H9 (cell line): ENCODE measurements around the gene CAGE1. TPM values are rescaled to one million over a fixed set of nuclear protein-coding genes. Genes with fewer than 3 reads are reported as not detected.

Experiments used
- DNase-seq: peaks from one replicate; pipeline ENCODE4 v3.0.0-alpha.2; 2017
- H2AFZ ChIP-seq: one replicate; pipeline ENCODE4 v1.6.1; 2013; ENCODE audit warnings: mild to moderate bottlenecking, low read length, control low read depth, moderate library complexity
- H2AK5ac ChIP-seq: 2 replicates; pipeline ENCODE4 v1.6.1; 2013; ENCODE audit warnings: low read length, control low read depth, mixed read lengths; ENCODE audit not compliant: insufficient read length
- H2BK120ac ChIP-seq: one replicate; pipeline ENCODE4 v1.6.1; 2013; ENCODE audit warnings: low read depth, mild to moderate bottlenecking, low read length, control low read depth, inconsistent platforms; ENCODE audit not compliant: poor library complexity, severe bottlenecking
- H2BK12ac ChIP-seq: 2 replicates; pipeline ENCODE4 v1.6.1; 2013; ENCODE audit warnings: low read length, control low read depth, mixed read lengths, low read depth; ENCODE audit not compliant: insufficient read length
- H2BK15ac ChIP-seq: 2 replicates; pipeline ENCODE4 v1.6.1; 2013; ENCODE audit warnings: low read depth, low read length, control low read depth
- H2BK20ac ChIP-seq: one replicate; pipeline ENCODE4 v1.6.1; 2013; ENCODE audit warnings: low read depth, mild to moderate bottlenecking, low read length, control low read depth, inconsistent platforms; ENCODE audit not compliant: poor library complexity, severe bottlenecking
- H2BK5ac ChIP-seq: 2 replicates; pipeline ENCODE4 v1.6.1; 2013; ENCODE audit warnings: low read length, control low read depth, mixed read lengths; ENCODE audit not compliant: insufficient read length
- H3K14ac ChIP-seq: 2 replicates; pipeline ENCODE4 v1.6.1; 2013; ENCODE audit warnings: low read length, control low read depth; ENCODE audit not compliant: insufficient read depth
- H3K18ac ChIP-seq: 2 replicates; pipeline ENCODE4 v1.6.1; 2013; ENCODE audit warnings: low read depth, mild to moderate bottlenecking, mixed read lengths, low read length, control low read depth; ENCODE audit not compliant: insufficient read length
- H3K23ac ChIP-seq: 2 replicates; pipeline ENCODE4 v1.6.1; 2013; ENCODE audit warnings: low read length, control low read depth, mixed read lengths, low read depth; ENCODE audit not compliant: insufficient read length
- H3K23me2 ChIP-seq: 2 replicates; pipeline ENCODE4 v1.6.1; 2013; ENCODE audit warnings: low read depth, mild to moderate bottlenecking, mixed read lengths, low read length, control low read depth; ENCODE audit not compliant: insufficient read length, poor library complexity, severe bottlenecking
- H3K27ac ChIP-seq: 2 replicates; pipeline ENCODE4 v1.5.1; 2013; ENCODE audit warnings: low read length, control low read depth, mixed read lengths, low read depth; ENCODE audit not compliant: insufficient read length
- H3K27me3 ChIP-seq: 2 replicates; pipeline ENCODE4 v1.6.1; 2013; ENCODE audit warnings: low read length, control low read depth, inconsistent platforms; ENCODE audit not compliant: insufficient read depth
- H3K4ac ChIP-seq: 2 replicates; pipeline ENCODE4 v1.6.1; 2013; ENCODE audit warnings: low read depth, mild to moderate bottlenecking, control low read depth, inconsistent platforms, low read length, moderate library complexity
- H3K4me1 ChIP-seq: 2 replicates; pipeline ENCODE4 v1.6.1; 2013; ENCODE audit warnings: low read length, control low read depth, inconsistent platforms; ENCODE audit not compliant: insufficient read depth
- H3K4me2 ChIP-seq: 2 replicates; pipeline ENCODE4 v1.6.1; 2013; ENCODE audit warnings: low read length, control low read depth, mixed read lengths; ENCODE audit not compliant: insufficient read length, insufficient read depth
- H3K56ac ChIP-seq: 2 replicates; pipeline ENCODE4 v1.6.1; 2013; ENCODE audit warnings: low read depth, mild to moderate bottlenecking, mixed read lengths, low read length, control low read depth; ENCODE audit not compliant: insufficient read length
- H3K79me1 ChIP-seq: 2 replicates; pipeline ENCODE4 v1.6.1; 2013; ENCODE audit warnings: low read depth, mild to moderate bottlenecking, moderate library complexity, low read length, control low read depth, inconsistent platforms; ENCODE audit not compliant: insufficient read depth, poor library complexity, severe bottlenecking
- H3K79me2 ChIP-seq: 2 replicates; pipeline ENCODE4 v1.6.1; 2013; ENCODE audit warnings: low read length, control low read depth, inconsistent platforms; ENCODE audit not compliant: insufficient read depth
- H3K9ac ChIP-seq: 2 replicates; pipeline ENCODE4 v1.6.1; 2013; ENCODE audit warnings: low read length, control low read depth, mixed read lengths; ENCODE audit not compliant: insufficient read length; ENCODE audit errors: extremely low read depth
- H3K9me3 ChIP-seq: one replicate; pipeline ENCODE4 v1.6.1; 2013; ENCODE audit warnings: low read depth, low read length, inconsistent platforms; ENCODE audit not compliant: control insufficient read depth
- H3T11ph ChIP-seq: one replicate; pipeline ENCODE4 v1.6.1; 2013; ENCODE audit warnings: mild to moderate bottlenecking, low read length, control low read depth, inconsistent platforms
- H4K20me1 ChIP-seq: one replicate; pipeline ENCODE4 v1.6.1; 2013; ENCODE audit not compliant: control insufficient read depth, insufficient read length, insufficient read depth
- H4K5ac ChIP-seq: 2 replicates; pipeline ENCODE4 v1.6.1; 2013; ENCODE audit warnings: low read depth, mild to moderate bottlenecking, mixed read lengths, low read length, control low read depth; ENCODE audit not compliant: insufficient read length
- H4K8ac ChIP-seq: replicated peaks from 2 replicates; pipeline ENCODE4 v1.6.1; 2013; ENCODE audit warnings: low read length, control low read depth, mixed read lengths, low read depth; ENCODE audit not compliant: insufficient read length
- H4K91ac ChIP-seq: 2 replicates; pipeline ENCODE4 v1.6.1; 2013; ENCODE audit warnings: low read depth, mild to moderate bottlenecking, moderate library complexity, mixed read lengths, low read length, control low read depth; ENCODE audit not compliant: insufficient read length
- H3K27ac Mint-ChIP-seq, 3 experiments: 2 replicates in 2 of 3; 3 replicates in 1 of 3; pipeline ENCODE4 v1.8.0; 2020 to 2021; ENCODE audit warnings: mixed read lengths in 3 of 3, mild to moderate bottlenecking in 1 of 3, moderate library complexity in 1 of 3
- H3K27me3 Mint-ChIP-seq: 2 replicates; pipeline ENCODE4 v1.8.0; 2021; ENCODE audit warnings: low read depth, mild to moderate bottlenecking, moderate library complexity, mixed read lengths
- H3K36me3 Mint-ChIP-seq, 3 experiments: 2 replicates in 2 of 3; 3 replicates in 1 of 3; pipeline ENCODE4 v1.8.0; 2020 to 2021; ENCODE audit warnings: low read depth in 3 of 3, mixed read lengths in 3 of 3; ENCODE audit not compliant: insufficient read depth in 1 of 3
- H3K4me1 Mint-ChIP-seq, 2 experiments: 2 replicates each; pipeline ENCODE4 v1.8.0; 2020; ENCODE audit warnings: mixed read lengths in 2 of 2
- H3K4me3 Mint-ChIP-seq, 2 experiments: 2 replicates in 1 of 2; 3 replicates in 1 of 2; pipeline ENCODE4 v1.8.0; 2020 to 2021; ENCODE audit warnings: mild to moderate bottlenecking in 2 of 2, mixed read lengths in 2 of 2, moderate library complexity in 1 of 2
- H3K9me3 Mint-ChIP-seq, 2 experiments: 2 replicates in 1 of 2; 3 replicates in 1 of 2; pipeline ENCODE4 v1.8.0; 2020; ENCODE audit warnings: mild to moderate bottlenecking in 2 of 2, mixed read lengths in 2 of 2, moderate library complexity in 1 of 2
- WGBS: extraction: QIAGEN DNeasy Blood & Tissue Kit; methylation state at CpG from one replicate; pipeline ENCODE4 v1.1.7; 2013; ENCODE audit warnings: missing lambda C conversion rate, low lambda C conversion rate, mixed read lengths; ENCODE audit not compliant: insufficient read length; ENCODE audit errors: extremely low coverage; 5-methylcytosine and 5-hydroxymethylcytosine counted together
- total RNA-seq: library from RNA; stranded (reverse); gene quantifications from 2 replicates; pipeline ENCODE4 v1.2.1, GENCODE V29; 2021
- TF ChIP-seq, protein P1 (sequence below): fragments of 200-600 bp; sonication (generic); conservative IDR thresholded peaks from 3 replicates; pipeline ENCODE4 v1.8.0; 2021; ENCODE audit warnings: antibody characterized with exemption, mild to moderate bottlenecking

The CAGE1 gene
- total RNA-seq, 1 experiment from 2014 or later: 0.28 TPM

DNA sequence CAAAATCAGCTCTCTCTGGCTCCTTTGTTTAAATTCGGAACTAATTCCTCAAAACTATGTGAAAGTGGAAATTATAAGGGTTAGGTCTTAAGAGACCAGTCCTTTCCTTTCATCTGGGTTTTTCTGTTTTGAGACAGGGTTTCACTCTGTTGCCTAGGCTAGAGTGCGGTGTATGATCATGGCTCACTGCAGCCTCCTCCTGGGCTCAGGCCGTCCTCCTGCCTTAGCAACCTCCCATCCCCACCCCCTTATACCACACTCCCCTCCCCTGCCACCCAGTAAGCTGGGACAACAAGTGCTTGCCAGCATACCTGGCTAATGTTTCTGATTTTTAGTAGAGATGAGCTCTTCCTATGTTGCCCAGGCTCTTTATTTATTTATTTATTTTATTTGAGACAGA, 63.8 kb downstream of the CAGE1 start:
- no peak overlapping the region for H2BK15ac ChIP-seq
- H3K9me3 ChIP-seq: no peaks in the 10 kb centered on the region
- no peak overlapping the region for H2AK5ac ChIP-seq
- no peaks in the 10 kb centered on the region for H3K4me1 ChIP-seq
- no peak overlapping the region for H3K23ac ChIP-seq
- H2BK12ac ChIP-seq: no peak overlapping the region
- H3K4me2 ChIP-seq: no peak overlapping the region
- H2AFZ ChIP-seq: no peak overlapping the region
- no CpG with 5 or more reads among the region's 3 CpGs for WGBS
- H3K9ac ChIP-seq: no peak overlapping the region
- H3K18ac ChIP-seq: no peak overlapping the region
- no peaks in the 10 kb centered on the region for H4K20me1 ChIP-seq
- no peak overlapping the region for H3K27ac Mint-ChIP-seq
- H4K5ac ChIP-seq: no peak overlapping the region
- H3K27ac ChIP-seq: no peak overlapping the region
- no peaks in the 10 kb centered on the region for H3K36me3 Mint-ChIP-seq
- no peaks in the 10 kb centered on the region for H3K27me3 ChIP-seq
- H3K4ac ChIP-seq: no peak overlapping the region
- DNase-seq: no peak
- H4K8ac ChIP-seq: no peak overlapping the region
- no peak overlapping the region for H3K56ac ChIP-seq
- H3K23me2 ChIP-seq: no peaks in the 10 kb centered on the region
- TF ChIP-seq, protein P1, sequence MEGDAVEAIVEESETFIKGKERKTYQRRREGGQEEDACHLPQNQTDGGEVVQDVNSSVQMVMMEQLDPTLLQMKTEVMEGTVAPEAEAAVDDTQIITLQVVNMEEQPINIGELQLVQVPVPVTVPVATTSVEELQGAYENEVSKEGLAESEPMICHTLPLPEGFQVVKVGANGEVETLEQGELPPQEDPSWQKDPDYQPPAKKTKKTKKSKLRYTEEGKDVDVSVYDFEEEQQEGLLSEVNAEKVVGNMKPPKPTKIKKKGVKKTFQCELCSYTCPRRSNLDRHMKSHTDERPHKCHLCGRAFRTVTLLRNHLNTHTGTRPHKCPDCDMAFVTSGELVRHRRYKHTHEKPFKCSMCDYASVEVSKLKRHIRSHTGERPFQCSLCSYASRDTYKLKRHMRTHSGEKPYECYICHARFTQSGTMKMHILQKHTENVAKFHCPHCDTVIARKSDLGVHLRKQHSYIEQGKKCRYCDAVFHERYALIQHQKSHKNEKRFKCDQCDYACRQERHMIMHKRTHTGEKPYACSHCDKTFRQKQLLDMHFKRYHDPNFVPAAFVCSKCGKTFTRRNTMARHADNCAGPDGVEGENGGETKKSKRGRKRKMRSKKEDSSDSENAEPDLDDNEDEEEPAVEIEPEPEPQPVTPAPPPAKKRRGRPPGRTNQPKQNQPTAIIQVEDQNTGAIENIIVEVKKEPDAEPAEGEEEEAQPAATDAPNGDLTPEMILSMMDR: no peak
- no peak overlapping the region for H2BK120ac ChIP-seq
- no peaks in the 10 kb centered on the region for H3K9me3 Mint-ChIP-seq
- H3K79me2 ChIP-seq: no peaks in the 10 kb centered on the region
- H3K4me3 Mint-ChIP-seq: no peak overlapping the region
- no peak overlapping the region for H3K14ac ChIP-seq
- H4K91ac ChIP-seq: no peak overlapping the region
- H3T11ph ChIP-seq: no peak overlapping the region
- peaks cover 2% of the 10 kb centered on the region for H3K27me3 Mint-ChIP-seq
- no peak overlapping the region for H2BK20ac ChIP-seq
- no peak overlapping the region for H2BK5ac ChIP-seq
- H3K79me1 ChIP-seq: no peaks in the 10 kb centered on the region
- no peaks in the 10 kb centered on the region for H3K4me1 Mint-ChIP-seq
